BJ (cell line): ENCODE results near the gene HIPK2. TPM values are rescaled to one million over a fixed set of nuclear protein-coding genes. Genes with fewer than 3 reads are reported as not detected.

ENCODE experiments used
- CTCF ChIA-PET: fragments of 350-600 bp; formaldehyde crosslinking; extraction: SDS; loops from one replicate; lab custom pipeline; 2021; ENCODE audit warnings: antibody characterized with exemption, inconsistent platforms; lab: Yijun Ruan, JAX
- POLR2A ChIA-PET: fragments of 300-600 bp; sonication (Branson Sonifier 250); formaldehyde crosslinking; extraction: SDS; loops from one replicate; lab custom pipeline; 2021; ENCODE audit warnings: antibody characterized with exemption; lab: Charles Lee
- DNase-seq: peaks from one replicate; pipeline ENCODE4 v3.0.0-alpha.2; 2011; ENCODE audit warnings: low read depth
- H3K27me3 ChIP-seq: 2 replicates; pipeline ENCODE4 v1.6.0; 2011; ENCODE audit warnings: low read length; ENCODE audit not compliant: control insufficient read depth, insufficient read depth
- H3K36me3 ChIP-seq: 2 replicates; pipeline ENCODE4 v1.5.1; 2011; ENCODE audit warnings: low read length; ENCODE audit not compliant: control insufficient read depth, insufficient read depth
- H3K4me3 ChIP-seq: 2 replicates; pipeline ENCODE4 v1.5.1; 2011; ENCODE audit warnings: low read depth, mild to moderate bottlenecking, control low read depth, low read length
- CTCF ChIP-seq: IDR thresholded peaks from 2 replicates; pipeline ENCODE4 v1.5.1; 2011; ENCODE audit warnings: low read depth, mild to moderate bottlenecking, control low read depth, inconsistent platforms, low read length, moderate library complexity; ENCODE audit not compliant: insufficient read depth
- polyA plus RNA-seq: library from polyadenylated mRNA; depleted of rRNA; stranded (reverse); fragments of >200 nt; gene quantifications from 2 replicates; pipeline ENCODE4 v1.2.3, GENCODE V29; 2011

The HIPK2 gene
- polyA plus RNA-seq, 1 experiment, result 3.6 TPM

- POLR2A ChIA-PET, result interaction anchor here (0.7 kb wide), 1 partner anchor 780 kb away, joined by 3 read pairs; no protein-coding TSS in a partner anchor
- CTCF ChIA-PET, result interaction anchor here (0.9 to 4.1 kb wide), 4 partner anchors 12 to 374 kb away, joined by 3 to 28 read pairs (median 16); no protein-coding TSS in a partner anchor
- no peak for DNase-seq
- Histone ChIP-seq H3K27me3 (no peaks in the 10 kb centered on the region), H3K36me3 (peaks cover 3% of the 10 kb centered on the region), H3K4me3 (no peak overlapping the region)
- no peak for TF ChIP-seq CTCF
Measured at GRCh38 chr7:139631520-139632031, 146.2 kb downstream of the HIPK2 start.

- Histone ChIP-seq H3K4me3 (no peak overlapping the region), H3K27me3 (no peaks in the 10 kb centered on the region), H3K36me3 (peaks cover 3% of the 10 kb centered on the region)
- CTCF ChIA-PET, result interaction anchor here (0.9 to 4.1 kb wide), 4 partner anchors 11 to 374 kb away, joined by 3 to 28 read pairs (median 14); no protein-coding TSS in a partner anchor
- TF ChIP-seq CTCF, result no peak
- POLR2A ChIA-PET, result no interaction called here
- DNase-seq, result no peak
Measured at GRCh38 chr7:139630643-139631519, 146.9 kb downstream of the HIPK2 start.

- ChIA-PET CTCF (interaction anchor here (1.0 to 3.6 kb wide), 5 partner anchors 8 to 374 kb away, joined by 3 to 25 read pairs (median 4); no protein-coding TSS in a partner anchor), POLR2A (no interaction called here)
- no peak for DNase-seq
- peaks cover 4% of the 10 kb centered on the region for H3K36me3 ChIP-seq
- no peak overlapping the region for H3K4me3 ChIP-seq
- H3K27me3 ChIP-seq, result no peaks in the 10 kb centered on the region
- no peak for TF ChIP-seq CTCF
Measured at GRCh38 chr7:139629392-139630082, 148.3 kb downstream of the HIPK2 start.

- no peak for DNase-seq
- no peak overlapping the region for H3K4me3 ChIP-seq
- peaks cover 6% of the 10 kb centered on the region for H3K36me3 ChIP-seq
- CTCF ChIA-PET, result interaction anchor here (0.6 to 3.6 kb wide), 4 partner anchors 10 to 376 kb away, joined by 3 to 25 read pairs (median 8); no protein-coding TSS in a partner anchor
- H3K27me3 ChIP-seq, result no peaks in the 10 kb centered on the region
- POLR2A ChIA-PET, result no interaction called here
- no peak for TF ChIP-seq CTCF
Measured at GRCh38 chr7:139627831-139628230, 150.0 kb downstream of the HIPK2 start.
